H9 (cell line): ENCODE measurements around the gene EML3. TPM values are rescaled to one million over a fixed set of nuclear protein-coding genes. Genes with fewer than 3 reads are reported as not detected.
A peak's percentile ranks its signal among the peaks of the same experiment; 100 is the strongest.
"Not testable (repeated sequence)": the region's sequence is repeated elsewhere in the genome, so short reads cannot be mapped to it uniquely, and the experiment has no call there.

Source experiments
- DNase-seq: peaks from one replicate; pipeline ENCODE4 v3.0.0-alpha.2; 2017
- H2AFZ ChIP-seq: one replicate; pipeline ENCODE4 v1.6.1; 2013; ENCODE audit warnings: mild to moderate bottlenecking, low read length, control low read depth, moderate library complexity
- H2AK5ac ChIP-seq: 2 replicates; pipeline ENCODE4 v1.6.1; 2013; ENCODE audit warnings: low read length, control low read depth, mixed read lengths; ENCODE audit not compliant: insufficient read length
- H2BK120ac ChIP-seq: one replicate; pipeline ENCODE4 v1.6.1; 2013; ENCODE audit warnings: low read depth, mild to moderate bottlenecking, low read length, control low read depth, inconsistent platforms; ENCODE audit not compliant: poor library complexity, severe bottlenecking
- H2BK12ac ChIP-seq: 2 replicates; pipeline ENCODE4 v1.6.1; 2013; ENCODE audit warnings: low read length, control low read depth, mixed read lengths, low read depth; ENCODE audit not compliant: insufficient read length
- H2BK15ac ChIP-seq: 2 replicates; pipeline ENCODE4 v1.6.1; 2013; ENCODE audit warnings: low read depth, low read length, control low read depth
- H2BK20ac ChIP-seq: one replicate; pipeline ENCODE4 v1.6.1; 2013; ENCODE audit warnings: low read depth, mild to moderate bottlenecking, low read length, control low read depth, inconsistent platforms; ENCODE audit not compliant: poor library complexity, severe bottlenecking
- H2BK5ac ChIP-seq: 2 replicates; pipeline ENCODE4 v1.6.1; 2013; ENCODE audit warnings: low read length, control low read depth, mixed read lengths; ENCODE audit not compliant: insufficient read length
- H3K14ac ChIP-seq: 2 replicates; pipeline ENCODE4 v1.6.1; 2013; ENCODE audit warnings: low read length, control low read depth; ENCODE audit not compliant: insufficient read depth
- H3K18ac ChIP-seq: 2 replicates; pipeline ENCODE4 v1.6.1; 2013; ENCODE audit warnings: low read depth, mild to moderate bottlenecking, mixed read lengths, low read length, control low read depth; ENCODE audit not compliant: insufficient read length
- H3K23ac ChIP-seq: 2 replicates; pipeline ENCODE4 v1.6.1; 2013; ENCODE audit warnings: low read length, control low read depth, mixed read lengths, low read depth; ENCODE audit not compliant: insufficient read length
- H3K23me2 ChIP-seq: 2 replicates; pipeline ENCODE4 v1.6.1; 2013; ENCODE audit warnings: low read depth, mild to moderate bottlenecking, mixed read lengths, low read length, control low read depth; ENCODE audit not compliant: insufficient read length, poor library complexity, severe bottlenecking
- H3K27ac ChIP-seq: 2 replicates; pipeline ENCODE4 v1.5.1; 2013; ENCODE audit warnings: low read length, control low read depth, mixed read lengths, low read depth; ENCODE audit not compliant: insufficient read length
- H3K27me3 ChIP-seq: 2 replicates; pipeline ENCODE4 v1.6.1; 2013; ENCODE audit warnings: low read length, control low read depth, inconsistent platforms; ENCODE audit not compliant: insufficient read depth
- H3K4ac ChIP-seq: 2 replicates; pipeline ENCODE4 v1.6.1; 2013; ENCODE audit warnings: low read depth, mild to moderate bottlenecking, control low read depth, inconsistent platforms, low read length, moderate library complexity
- H3K4me1 ChIP-seq: 2 replicates; pipeline ENCODE4 v1.6.1; 2013; ENCODE audit warnings: low read length, control low read depth, inconsistent platforms; ENCODE audit not compliant: insufficient read depth
- H3K4me2 ChIP-seq: 2 replicates; pipeline ENCODE4 v1.6.1; 2013; ENCODE audit warnings: low read length, control low read depth, mixed read lengths; ENCODE audit not compliant: insufficient read length, insufficient read depth
- H3K56ac ChIP-seq: 2 replicates; pipeline ENCODE4 v1.6.1; 2013; ENCODE audit warnings: low read depth, mild to moderate bottlenecking, mixed read lengths, low read length, control low read depth; ENCODE audit not compliant: insufficient read length
- H3K79me1 ChIP-seq: 2 replicates; pipeline ENCODE4 v1.6.1; 2013; ENCODE audit warnings: low read depth, mild to moderate bottlenecking, moderate library complexity, low read length, control low read depth, inconsistent platforms; ENCODE audit not compliant: insufficient read depth, poor library complexity, severe bottlenecking
- H3K79me2 ChIP-seq: 2 replicates; pipeline ENCODE4 v1.6.1; 2013; ENCODE audit warnings: low read length, control low read depth, inconsistent platforms; ENCODE audit not compliant: insufficient read depth
- H3K9ac ChIP-seq: 2 replicates; pipeline ENCODE4 v1.6.1; 2013; ENCODE audit warnings: low read length, control low read depth, mixed read lengths; ENCODE audit not compliant: insufficient read length; ENCODE audit errors: extremely low read depth
- H3K9me3 ChIP-seq: one replicate; pipeline ENCODE4 v1.6.1; 2013; ENCODE audit warnings: low read depth, low read length, inconsistent platforms; ENCODE audit not compliant: control insufficient read depth
- H3T11ph ChIP-seq: one replicate; pipeline ENCODE4 v1.6.1; 2013; ENCODE audit warnings: mild to moderate bottlenecking, low read length, control low read depth, inconsistent platforms
- H4K20me1 ChIP-seq: one replicate; pipeline ENCODE4 v1.6.1; 2013; ENCODE audit not compliant: control insufficient read depth, insufficient read length, insufficient read depth
- H4K5ac ChIP-seq: 2 replicates; pipeline ENCODE4 v1.6.1; 2013; ENCODE audit warnings: low read depth, mild to moderate bottlenecking, mixed read lengths, low read length, control low read depth; ENCODE audit not compliant: insufficient read length
- H4K8ac ChIP-seq: replicated peaks from 2 replicates; pipeline ENCODE4 v1.6.1; 2013; ENCODE audit warnings: low read length, control low read depth, mixed read lengths, low read depth; ENCODE audit not compliant: insufficient read length
- H4K91ac ChIP-seq: 2 replicates; pipeline ENCODE4 v1.6.1; 2013; ENCODE audit warnings: low read depth, mild to moderate bottlenecking, moderate library complexity, mixed read lengths, low read length, control low read depth; ENCODE audit not compliant: insufficient read length
- H3K27ac Mint-ChIP-seq, 3 experiments: 2 replicates in 2 of 3; 3 replicates in 1 of 3; pipeline ENCODE4 v1.8.0; 2020 to 2021; ENCODE audit warnings: mixed read lengths in 3 of 3, mild to moderate bottlenecking in 1 of 3, moderate library complexity in 1 of 3
- H3K27me3 Mint-ChIP-seq: 2 replicates; pipeline ENCODE4 v1.8.0; 2021; ENCODE audit warnings: low read depth, mild to moderate bottlenecking, moderate library complexity, mixed read lengths
- H3K36me3 Mint-ChIP-seq, 3 experiments: 2 replicates in 2 of 3; 3 replicates in 1 of 3; pipeline ENCODE4 v1.8.0; 2020 to 2021; ENCODE audit warnings: low read depth in 3 of 3, mixed read lengths in 3 of 3; ENCODE audit not compliant: insufficient read depth in 1 of 3
- H3K4me1 Mint-ChIP-seq, 2 experiments: 2 replicates each; pipeline ENCODE4 v1.8.0; 2020; ENCODE audit warnings: mixed read lengths in 2 of 2
- H3K4me3 Mint-ChIP-seq, 2 experiments: 2 replicates in 1 of 2; 3 replicates in 1 of 2; pipeline ENCODE4 v1.8.0; 2020 to 2021; ENCODE audit warnings: mild to moderate bottlenecking in 2 of 2, mixed read lengths in 2 of 2, moderate library complexity in 1 of 2
- H3K9me3 Mint-ChIP-seq, 2 experiments: 2 replicates in 1 of 2; 3 replicates in 1 of 2; pipeline ENCODE4 v1.8.0; 2020; ENCODE audit warnings: mild to moderate bottlenecking in 2 of 2, mixed read lengths in 2 of 2, moderate library complexity in 1 of 2
- CTCF ChIP-seq: fragments of 200-600 bp; sonication (generic); conservative IDR thresholded peaks from 3 replicates; pipeline ENCODE4 v1.8.0; 2021; ENCODE audit warnings: antibody characterized with exemption, mild to moderate bottlenecking
- WGBS: extraction: QIAGEN DNeasy Blood & Tissue Kit; methylation state at CpG from one replicate; pipeline ENCODE4 v1.1.7; 2013; ENCODE audit warnings: missing lambda C conversion rate, low lambda C conversion rate, mixed read lengths; ENCODE audit not compliant: insufficient read length; ENCODE audit errors: extremely low coverage; 5-methylcytosine and 5-hydroxymethylcytosine counted together
- total RNA-seq: library from RNA; stranded (reverse); gene quantifications from 2 replicates; pipeline ENCODE4 v1.2.1, GENCODE V29; 2021

Gene EML3
- total RNA-seq, 1 experiment from 2014 or later: 35.3 TPM

GRCh38 chr11:62560566-62561103 lies 51.9 kb downstream of the EML3 start:
- no peak overlapping the region for H3K27ac ChIP-seq
- Mint-ChIP-seq H3K9me3 (no peaks in the 10 kb centered on the region; a peak in 1 of 5 replicates), H3K27me3 (no peaks in the 10 kb centered on the region; the same call in 1 of the 2 replicates), H3K4me1 (peaks cover 56 to 60% of the 10 kb centered on the region in 2 experiments), H3K36me3 (peaks cover 46 to 92% (median 62%) of the 10 kb centered on the region in 3 experiments), H3K27ac (peak overlapping the region; percentile 87 to 97 (median 87)), H3K4me3 (peak overlapping the region; percentile 34 to 61; a peak in 4 of 5 replicates)
- no peak overlapping the region for H2BK5ac ChIP-seq
- H3K18ac ChIP-seq: no peak overlapping the region
- no peak overlapping the region for H2BK12ac ChIP-seq
- peaks cover 2% of the 10 kb centered on the region for H4K20me1 ChIP-seq
- no peaks in the 10 kb centered on the region for H3K27me3 ChIP-seq
- H3K4me2 ChIP-seq: no peak overlapping the region
- no peak overlapping the region for H3K56ac ChIP-seq
- H4K5ac ChIP-seq: no peak overlapping the region
- H3K9ac ChIP-seq: no peak overlapping the region
- H4K8ac ChIP-seq: no peak overlapping the region
- no peak overlapping the region for H2AK5ac ChIP-seq
- no peak overlapping the region for H2AFZ ChIP-seq
- H4K91ac ChIP-seq: no peak overlapping the region
- no peak overlapping the region for H2BK15ac ChIP-seq
- WGBS: no CpG with 5 or more reads among the region's 2 CpGs
- DNase-seq: peak; percentile 95
- no peak overlapping the region for H3K23ac ChIP-seq
- peak; percentile 92; the same call in 2 of the 3 replicates for TF ChIP-seq CTCF
- no peak overlapping the region for H2BK20ac ChIP-seq
- no peak overlapping the region for H3K4ac ChIP-seq
- no peak overlapping the region for H3T11ph ChIP-seq
- H3K4me1 ChIP-seq: peaks cover 11% of the 10 kb centered on the region; the same call in 1 of the 2 replicates
- 0 out of 2 replicates have a peak, but pooled peaks cover under 1% of the 10 kb centered on the region for H3K79me2 ChIP-seq
- H3K9me3 ChIP-seq: no peaks in the 10 kb centered on the region
- no peaks in the 10 kb centered on the region for H3K23me2 ChIP-seq
- no peak overlapping the region for H3K14ac ChIP-seq
- no peaks in the 10 kb centered on the region for H3K79me1 ChIP-seq
- H2BK120ac ChIP-seq: no peak overlapping the region

GRCh38 chr11:62559626-62560025 lies 52.9 kb downstream of the EML3 start:
- H2BK20ac ChIP-seq, H3K9me3 ChIP-seq, H3K23ac ChIP-seq, H2AK5ac ChIP-seq, H3K14ac ChIP-seq, H3K4ac ChIP-seq, H2AFZ ChIP-seq, H2BK15ac ChIP-seq, H4K20me1 ChIP-seq, H4K91ac ChIP-seq, H3K27ac ChIP-seq, H3K9me3 Mint-ChIP-seq, H2BK5ac ChIP-seq, H4K5ac ChIP-seq, H3K56ac ChIP-seq, H2BK120ac ChIP-seq, H3K79me2 ChIP-seq, H3T11ph ChIP-seq, H3K23me2 ChIP-seq, H3K4me2 ChIP-seq, H3K27me3 ChIP-seq, H3K27me3 Mint-ChIP-seq, H3K79me1 ChIP-seq, H4K8ac ChIP-seq, H3K9ac ChIP-seq, DNase-seq: not testable (repeated sequence)
- WGBS: no CpG with 5 or more reads among the region's 5 CpGs
- Histone ChIP-seq H2BK12ac (peak overlapping the region; percentile 12), H3K18ac (peak overlapping the region; percentile 3), H3K4me1 (peaks cover 11% of the 10 kb centered on the region; the same call in 1 of the 2 replicates)
- H3K4me1 Mint-ChIP-seq: peaks cover 60 to 64% of the 10 kb centered on the region in 2 experiments
- H3K36me3 Mint-ChIP-seq: peaks cover 38 to 86% (median 55%) of the 10 kb centered on the region in 3 experiments
- peak overlapping the region; percentile 86 to 97 (median 87); a peak in 6 of 7 replicates for H3K27ac Mint-ChIP-seq
- peak overlapping the region; percentile 21 to 61; a peak in 4 of 5 replicates for H3K4me3 Mint-ChIP-seq
